Epithelial cell of prostate (primary cell): ENCODE results near the gene HNRNPR.
"Not testable (repeated sequence)": the region's sequence is repeated elsewhere in the genome, so short reads cannot be mapped to it uniquely, and the experiment has no call there.

Experiments used
- DNase-seq: peaks from one replicate; pipeline ENCODE4 v3.0.0-alpha.2; 2011; ENCODE audit warnings: low read depth, low spot score
- H3K27ac ChIP-seq: fragments of 450-650 bp; 2 replicates; pipeline ENCODE4 v1.5.1; 2017; ENCODE audit warnings: mild to moderate bottlenecking

Gene HNRNPR

GRCh38 chr1:23344111-23344986 lies at the start of gene HNRNPR:
Gene HNRNPR (minus strand): TSS chr1:23344284. CDS start chr1:23341008, 3,276 bp downstream.
- DNase-seq: peak; percentile 99
- peak within 1 kb of the TSS; percentile 89 for H3K27ac ChIP-seq

GRCh38 chr1:23393706-23394105 lies 49.6 kb upstream of the HNRNPR start:
- no peak overlapping the region for H3K27ac ChIP-seq
- DNase-seq: no peak

GRCh38 chr1:23392125-23392855 lies 48.2 kb upstream of the HNRNPR start:
- H3K27ac ChIP-seq: no peak overlapping the region
- no peak for DNase-seq

- H3K27ac ChIP-seq: no peak overlapping the region
- no peak for DNase-seq
These were observed 45.8 kb upstream of the HNRNPR start for GRCh38 chr1:23389837-23390321.

GRCh38 chr1:23387494-23387893 lies 43.4 kb upstream of the HNRNPR start:
- no peak overlapping the region for H3K27ac ChIP-seq
- no peak for DNase-seq

GRCh38 chr1:23385119-23385621 lies 41.1 kb upstream of the HNRNPR start:
- DNase-seq: no peak
- peak overlapping the region; percentile 62 for H3K27ac ChIP-seq

GRCh38 chr1:23384312-23385058 lies 40.4 kb upstream of the HNRNPR start:
- H3K27ac ChIP-seq: peak overlapping the region; percentile 62
- DNase-seq: peak; percentile 62

- DNase-seq: no peak
- peak overlapping the region; percentile 62 for H3K27ac ChIP-seq
These were observed 39.7 kb upstream of the HNRNPR start for GRCh38 chr1:23383577-23384311.

GRCh38 chr1:23381233-23381885 lies 37.3 kb upstream of the HNRNPR start:
- no peak for DNase-seq
- H3K27ac ChIP-seq: no peak overlapping the region

- no peak for DNase-seq
- H3K27ac ChIP-seq: no peak overlapping the region
These were observed 36.6 kb upstream of the HNRNPR start for GRCh38 chr1:23380719-23381118.

- not testable (repeated sequence) for H3K27ac ChIP-seq, DNase-seq
These were observed 36.2 kb upstream of the HNRNPR start for GRCh38 chr1:23380236-23380635.

GRCh38 chr1:23376890-23377811 lies 33.1 kb upstream of the HNRNPR start:
- peak; percentile 91 for DNase-seq
- peak overlapping the region; percentile 89 for H3K27ac ChIP-seq

GRCh38 chr1:23374079-23374735 lies 30.1 kb upstream of the HNRNPR start:
- not testable (repeated sequence) for DNase-seq, H3K27ac ChIP-seq

GRCh38 chr1:23371987-23372880 lies 28.1 kb upstream of the HNRNPR start:
- H3K27ac ChIP-seq: no peak overlapping the region
- no peak for DNase-seq

GRCh38 chr1:23370709-23371584 lies 26.9 kb upstream of the HNRNPR start:
- peak overlapping the region; percentile 91 for H3K27ac ChIP-seq
- no peak for DNase-seq

GRCh38 chr1:23370330-23370708 lies 26.2 kb upstream of the HNRNPR start:
- peak overlapping the region; percentile 91 for H3K27ac ChIP-seq
- no peak for DNase-seq
